SH-SY5Y (cell line): ENCODE measurements around the gene UTP20.

Experiments used
- GATA2 ChIP-seq: IDR thresholded peaks from 2 replicates; pipeline ENCODE4 v1.6.1; 2011; ENCODE audit warnings: mild to moderate bottlenecking, low read depth, low read length
- GATA3 ChIP-seq: IDR thresholded peaks from 2 replicates; pipeline ENCODE4 v1.6.1; 2011; ENCODE audit warnings: low read depth, mild to moderate bottlenecking, low read length, moderate library complexity

DNA sequence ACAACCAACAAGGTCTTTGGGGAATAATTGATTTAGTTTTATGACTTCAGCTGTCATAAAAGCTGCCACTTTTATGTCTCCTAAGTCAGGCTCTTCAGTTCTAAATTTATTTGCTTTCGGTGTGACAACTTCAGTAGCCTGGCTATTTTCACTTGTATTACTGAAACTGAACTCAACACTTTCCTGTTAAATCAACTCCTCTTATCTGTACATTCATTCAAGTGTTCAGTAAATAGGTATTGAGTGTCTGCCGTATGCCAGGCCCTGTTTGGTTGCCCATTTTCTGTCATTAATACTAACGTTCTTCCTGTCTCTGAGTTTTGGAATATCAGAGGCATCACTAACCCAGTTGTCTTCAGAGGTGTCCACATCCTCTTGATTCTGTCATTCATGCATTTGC lies 7.5 kb downstream of the UTP20 start:
- no peak for TF ChIP-seq GATA3
- TF ChIP-seq GATA2, result no peak
